WTC11 (cell line): ENCODE data around the gene SP9. TPM values are rescaled to one million over a fixed set of nuclear protein-coding genes. Genes with fewer than 3 reads are reported as not detected.

Experiments
- ATAC-seq: fragments of 200-7000 bp; cut with Tn5 transposase; 2 replicates; pipeline ENCODE4 v1.10.0; 2021; ENCODE audit warnings: mild to moderate bottlenecking, moderate library complexity
- CTCF ChIA-PET: fragments of 300-600 bp; sonication (Branson Sonifier 250); formaldehyde crosslinking; loops from one replicate; lab custom pipeline; 2021; ENCODE audit warnings: antibody characterized with exemption; lab: Charles Lee
- POLR2A ChIA-PET: fragments of 350-600 bp; sonication (Branson Sonifier 250); formaldehyde crosslinking; loops from one replicate; lab custom pipeline; 2021; ENCODE audit warnings: antibody characterized with exemption; lab: Charles Lee
- DNase-seq: peaks from one replicate; pipeline ENCODE4 v3.0.0; 2021; ENCODE audit warnings: low spot score
- H3K27ac Mint-ChIP-seq: 2 replicates; pipeline ENCODE4 v1.8.0; 2021; ENCODE audit warnings: mixed read lengths
- H3K27me3 Mint-ChIP-seq: 2 replicates; pipeline ENCODE4 v1.8.0; 2021; ENCODE audit warnings: low read depth, mild to moderate bottlenecking, moderate library complexity, mixed read lengths
- H3K36me3 Mint-ChIP-seq: 2 replicates; pipeline ENCODE4 v1.8.0; 2021; ENCODE audit warnings: mixed read lengths
- H3K4me1 Mint-ChIP-seq: 2 replicates; pipeline ENCODE4 v1.8.0; 2022; ENCODE audit warnings: mixed read lengths
- H3K4me3 Mint-ChIP-seq: 2 replicates; pipeline ENCODE4 v1.8.0; 2021; ENCODE audit warnings: mild to moderate bottlenecking, moderate library complexity, mixed read lengths
- H3K9me3 Mint-ChIP-seq: 2 replicates; pipeline ENCODE4 v1.8.0; 2021; ENCODE audit warnings: mixed read lengths
- CREB1 ChIP-seq: sonication (generic); formaldehyde crosslinking; IDR thresholded peaks from 2 replicates; pipeline ENCODE4 v1.8.0; 2023; ENCODE audit warnings: mild to moderate bottlenecking, missing genetic modification reagents
- FOXP4 ChIP-seq: sonication (generic); formaldehyde crosslinking; IDR thresholded peaks from 2 replicates; pipeline ENCODE4 v1.8.0; 2022; ENCODE audit warnings: mild to moderate bottlenecking, missing genetic modification reagents
- NFATC4 ChIP-seq: fragments of 250-450 bp; sonication (Bioruptor Pico); IDR thresholded peaks from 2 replicates; pipeline ENCODE4 v1.9.0; 2021; ENCODE audit warnings: mild to moderate bottlenecking
- NR1H2 ChIP-seq: sonication (generic); formaldehyde crosslinking; IDR thresholded peaks from 2 replicates; pipeline ENCODE4 v1.9.0; 2021; ENCODE audit warnings: mild to moderate bottlenecking, moderate library complexity, missing genetic modification reagents
- PRRX2 ChIP-seq: fragments of 250-450 bp; sonication (Bioruptor Pico); IDR thresholded peaks from 2 replicates; pipeline ENCODE4 v1.8.0; 2021; ENCODE audit warnings: mild to moderate bottlenecking
- TEAD1 ChIP-seq: sonication (generic); formaldehyde crosslinking; IDR thresholded peaks from 2 replicates; pipeline ENCODE4 v1.8.0; 2022; ENCODE audit warnings: mild to moderate bottlenecking, missing genetic modification reagents
- ZNF138 ChIP-seq: sonication (generic); formaldehyde crosslinking; conservative IDR thresholded peaks from 2 replicates; pipeline ENCODE4 v1.8.1; 2022; ENCODE audit warnings: mild to moderate bottlenecking, moderate library complexity, missing genetic modification reagents
- ZNF232 ChIP-seq: sonication (generic); formaldehyde crosslinking; IDR thresholded peaks from 2 replicates; pipeline ENCODE4 v1.8.0; 2022; ENCODE audit warnings: mild to moderate bottlenecking, missing genetic modification reagents
- total RNA-seq: library from RNA; stranded (reverse); gene quantifications from 3 replicates; pipeline ENCODE4 v1.2.3, GENCODE V29; 2021
- TF ChIP-seq, protein P1 (sequence below): sonication (generic); formaldehyde crosslinking; IDR thresholded peaks from 2 replicates; pipeline ENCODE4 v1.8.0; 2022; ENCODE audit warnings: missing genetic modification reagents
- TF ChIP-seq, protein P2 (sequence below): fragments of 250-450 bp; sonication (Bioruptor Pico); conservative IDR thresholded peaks from 2 replicates; pipeline ENCODE4 v1.9.0; 2021; ENCODE audit warnings: mild to moderate bottlenecking

SP9 gene
- total RNA-seq, 1 experiment from 2014 or later = not detected

DNA sequence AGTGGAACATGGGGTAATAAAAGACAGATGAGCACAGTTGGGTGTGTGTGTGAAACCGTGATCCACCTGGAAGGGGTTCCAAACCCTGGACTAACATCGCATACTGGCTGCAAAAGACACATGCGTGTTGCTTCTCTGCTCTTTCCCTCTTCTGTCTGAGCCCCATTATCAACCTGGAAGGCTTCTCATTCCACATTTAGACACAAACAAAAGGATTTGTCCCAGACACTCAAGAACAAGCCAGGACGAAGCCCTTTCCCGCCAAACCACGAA, 7.0 kb upstream of the SP9 start:
- ChIA-PET CTCF (interaction anchor here (1.1 to 5.5 kb wide), 3 partner anchors 12 to 79 kb away, joined by 7 to 56 read pairs (median 10); partner anchors contain the start of gene OLA1), POLR2A (interaction anchor here (1.4 kb wide), 1 partner anchor 9 kb away, joined by 4 read pairs; no protein-coding TSS in a partner anchor)
- no peaks in the 10 kb centered on the region for H3K36me3 Mint-ChIP-seq
- ATAC-seq (no peak), DNase-seq (no peak)
- no peak overlapping the region for H3K27ac Mint-ChIP-seq
- peak overlapping the region; percentile 87 for H3K4me3 Mint-ChIP-seq
- H3K27me3 Mint-ChIP-seq = peaks cover 94% of the 10 kb centered on the region
- H3K9me3 Mint-ChIP-seq = no peaks in the 10 kb centered on the region
- TF ChIP-seq CREB1 (CRISPR knock-in tag) (no peak), NFATC4 (CRISPR knock-in tag) (no peak), ZNF232 (CRISPR knock-in tag) (no peak)
- TF ChIP-seq, all 79 proteins: peak for 0
- H3K4me1 Mint-ChIP-seq = peaks cover 60% of the 10 kb centered on the region

- H3K27me3 Mint-ChIP-seq = peaks cover 96% of the 10 kb centered on the region
- TF ChIP-seq NR1H2 (CRISPR knock-in tag) (no peak), FOXP4 (CRISPR knock-in tag) (no peak)
- TF ChIP-seq, protein P1, sequence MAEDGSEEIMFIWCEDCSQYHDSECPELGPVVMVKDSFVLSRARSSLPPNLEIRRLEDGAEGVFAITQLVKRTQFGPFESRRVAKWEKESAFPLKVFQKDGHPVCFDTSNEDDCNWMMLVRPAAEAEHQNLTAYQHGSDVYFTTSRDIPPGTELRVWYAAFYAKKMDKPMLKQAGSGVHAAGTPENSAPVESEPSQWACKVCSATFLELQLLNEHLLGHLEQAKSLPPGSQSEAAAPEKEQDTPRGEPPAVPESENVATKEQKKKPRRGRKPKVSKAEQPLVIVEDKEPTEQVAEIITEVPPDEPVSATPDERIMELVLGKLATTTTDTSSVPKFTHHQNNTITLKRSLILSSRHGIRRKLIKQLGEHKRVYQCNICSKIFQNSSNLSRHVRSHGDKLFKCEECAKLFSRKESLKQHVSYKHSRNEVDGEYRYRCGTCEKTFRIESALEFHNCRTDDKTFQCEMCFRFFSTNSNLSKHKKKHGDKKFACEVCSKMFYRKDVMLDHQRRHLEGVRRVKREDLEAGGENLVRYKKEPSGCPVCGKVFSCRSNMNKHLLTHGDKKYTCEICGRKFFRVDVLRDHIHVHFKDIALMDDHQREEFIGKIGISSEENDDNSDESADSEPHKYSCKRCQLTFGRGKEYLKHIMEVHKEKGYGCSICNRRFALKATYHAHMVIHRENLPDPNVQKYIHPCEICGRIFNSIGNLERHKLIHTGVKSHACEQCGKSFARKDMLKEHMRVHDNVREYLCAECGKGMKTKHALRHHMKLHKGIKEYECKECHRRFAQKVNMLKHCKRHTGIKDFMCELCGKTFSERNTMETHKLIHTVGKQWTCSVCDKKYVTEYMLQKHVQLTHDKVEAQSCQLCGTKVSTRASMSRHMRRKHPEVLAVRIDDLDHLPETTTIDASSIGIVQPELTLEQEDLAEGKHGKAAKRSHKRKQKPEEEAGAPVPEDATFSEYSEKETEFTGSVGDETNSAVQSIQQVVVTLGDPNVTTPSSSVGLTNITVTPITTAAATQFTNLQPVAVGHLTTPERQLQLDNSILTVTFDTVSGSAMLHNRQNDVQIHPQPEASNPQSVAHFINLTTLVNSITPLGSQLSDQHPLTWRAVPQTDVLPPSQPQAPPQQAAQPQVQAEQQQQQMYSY (CRISPR knock-in tag) = peak; percentile 41; the same call in 1 of the 2 replicates
- TF ChIP-seq, all 79 proteins: peak for 1
- Mint-ChIP-seq H3K4me3 (peak overlapping the region; percentile 87), H3K27ac (no peak overlapping the region), H3K4me1 (peaks cover 65% of the 10 kb centered on the region), H3K9me3 (no peaks in the 10 kb centered on the region), H3K36me3 (no peaks in the 10 kb centered on the region)
- ChIA-PET POLR2A (interaction anchor here (1.4 kb wide), 1 partner anchor 9 kb away, joined by 4 read pairs; no protein-coding TSS in a partner anchor), CTCF (interaction anchor here (0.7 to 5.5 kb wide), 8 partner anchors 9 to 183 kb away, joined by 3 to 56 read pairs (median 4); partner anchors contain the start of gene OLA1)
- peak; percentile 40 for DNase-seq
- peak; percentile 10 for ATAC-seq
Measured at GRCh38 chr2:174328114-174328960, 6.4 kb upstream of the SP9 start.

GRCh38 chr2:174328961-174329715, 5.6 kb upstream of the SP9 start:
- DNase-seq (no peak), ATAC-seq (no peak)
- no peaks in the 10 kb centered on the region for H3K9me3 Mint-ChIP-seq
- TF ChIP-seq ZNF138 = no peak
- ChIA-PET POLR2A (interaction anchor here (1.4 kb wide), 1 partner anchor 8 kb away, joined by 4 read pairs; no protein-coding TSS in a partner anchor), CTCF (interaction anchor here (0.7 to 5.5 kb wide), 7 partner anchors 8 to 178 kb away, joined by 3 to 56 read pairs (median 4); partner anchors contain the start of gene OLA1)
- H3K4me3 Mint-ChIP-seq = peak overlapping the region; percentile 87
- H3K27me3 Mint-ChIP-seq = peaks cover 100% of the 10 kb centered on the region
- no peak overlapping the region for H3K27ac Mint-ChIP-seq
- H3K36me3 Mint-ChIP-seq = no peaks in the 10 kb centered on the region
- H3K4me1 Mint-ChIP-seq = peaks cover 73% of the 10 kb centered on the region

GRCh38 chr2:174330945-174331594, 3.7 kb upstream of the SP9 start:
- no peaks in the 10 kb centered on the region for H3K36me3 Mint-ChIP-seq
- H3K27ac Mint-ChIP-seq = no peak overlapping the region
- H3K4me1 Mint-ChIP-seq = peaks cover 75% of the 10 kb centered on the region
- peak overlapping the region; percentile 41 for H3K4me3 Mint-ChIP-seq
- peaks cover 100% of the 10 kb centered on the region for H3K27me3 Mint-ChIP-seq
- no peak for DNase-seq
- no peak for TF ChIP-seq TEAD1 (CRISPR knock-in tag)
- TF ChIP-seq, protein P2, sequence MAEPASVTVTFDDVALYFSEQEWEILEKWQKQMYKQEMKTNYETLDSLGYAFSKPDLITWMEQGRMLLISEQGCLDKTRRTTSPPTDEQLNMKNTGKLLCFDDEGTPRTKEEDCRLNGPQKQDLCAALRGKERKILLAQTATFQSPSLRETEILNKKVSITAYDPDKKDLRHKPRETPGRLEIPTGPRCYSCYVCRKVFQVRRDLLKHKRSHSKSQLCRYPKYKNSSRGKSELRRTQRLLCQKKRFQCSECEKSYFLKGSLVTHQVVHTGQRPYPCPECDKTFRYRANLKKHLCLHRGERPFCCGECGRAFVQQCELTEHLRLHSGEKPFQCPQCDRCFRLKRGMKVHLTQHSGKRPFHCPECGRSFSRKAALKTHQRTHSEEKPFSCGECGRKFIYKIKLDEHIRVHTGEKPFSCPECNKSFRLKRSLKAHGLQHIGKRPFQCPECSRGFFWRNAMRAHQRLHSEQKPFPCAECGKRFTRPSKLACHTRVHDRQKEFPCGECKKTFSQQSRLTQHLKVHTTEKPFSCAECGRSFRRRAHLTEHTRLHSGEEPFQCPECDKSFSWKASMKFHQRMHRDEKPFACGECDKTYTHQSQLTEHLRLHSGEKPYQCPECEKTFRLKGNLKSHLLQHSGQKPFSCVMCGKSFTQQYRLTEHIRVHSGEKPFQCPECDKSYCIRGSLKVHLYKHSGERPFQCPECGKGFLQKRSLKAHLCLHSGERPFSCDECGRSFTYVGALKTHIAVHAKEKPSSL (CRISPR knock-in tag) = no peak
- TF ChIP-seq PRRX2 (CRISPR knock-in tag) = no peak
- TF ChIP-seq, protein P1 (CRISPR knock-in tag) = peak; percentile 92
- no peaks in the 10 kb centered on the region for H3K9me3 Mint-ChIP-seq
- no peak for ATAC-seq
- ChIA-PET POLR2A (no interaction called here), CTCF (interaction anchor here (1.5 kb wide), 1 partner anchor 10 kb away, joined by 6 read pairs; no protein-coding TSS in a partner anchor)
